ENCODE data around the gene RAPGEF4.

The RAPGEF4 gene

DNA sequence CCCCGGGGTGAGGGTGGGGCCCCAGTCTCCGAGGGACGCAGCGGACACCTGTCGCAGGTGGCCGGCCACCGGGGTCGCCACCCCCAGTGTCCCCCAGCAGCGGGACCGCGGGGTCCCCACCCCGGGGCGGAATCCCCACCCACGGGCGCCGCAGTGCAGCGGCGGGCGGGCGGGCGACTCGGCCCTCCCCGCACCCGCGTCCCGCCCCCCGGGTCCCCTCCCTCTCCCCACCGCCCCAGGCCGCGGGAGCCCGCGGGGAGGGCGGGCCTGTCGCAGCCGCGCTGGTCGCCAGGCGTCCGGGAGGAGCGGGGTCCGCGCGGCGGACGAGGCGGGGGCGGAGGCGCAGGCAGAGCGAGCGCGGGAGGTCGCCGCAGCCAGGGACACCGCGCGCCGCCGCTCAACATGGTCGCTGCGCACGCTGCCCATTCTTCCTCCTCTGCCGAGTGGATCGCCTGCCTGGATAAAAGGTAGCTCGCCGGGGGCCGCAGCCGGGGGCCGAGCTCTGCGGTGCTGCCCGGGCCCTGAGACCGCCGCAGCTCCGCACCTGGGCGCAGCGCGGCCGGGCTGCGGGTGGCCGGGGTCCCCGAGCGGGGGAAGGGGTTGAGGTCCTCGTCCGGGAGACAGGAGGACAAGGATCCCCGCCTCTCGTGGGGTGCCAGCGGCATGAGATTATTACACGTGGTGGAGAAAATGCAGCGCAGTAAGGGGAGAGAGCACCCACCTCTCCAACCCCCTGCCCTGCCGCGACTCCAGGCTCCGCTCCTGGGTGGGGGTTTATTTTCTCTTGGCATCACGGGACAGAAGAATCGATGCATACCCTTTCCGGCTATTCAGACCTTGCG lies at the start of gene RAPGEF4:
RAPGEF4 (plus strand) TSS at position 264 of the 842 bp plus-strand sequence; CDS start at position 403, 139 bp downstream.
- H2AFZ ChIP-seq (ENCODE audit: low read length, unreplicated experiment) = no peak within 1 kb of the TSS
- H3K36me3 ChIP-seq (ENCODE audit: insufficient read depth, low read length) = no peaks in the 10 kb centered on the region
- H3K4me1 ChIP-seq (ENCODE audit: control insufficient read depth, insufficient read depth, low read length, unreplicated experiment) = no peaks in the 10 kb centered on the region
- peak within 1 kb of the TSS; percentile 74 for H3K4me3 ChIP-seq (ENCODE audit: low read depth, low read length)
- H3K79me2 ChIP-seq (ENCODE audit: control insufficient read depth, insufficient read depth, low read length, unreplicated experiment) = no peaks in the 10 kb centered on the region
- H3K27ac ChIP-seq (ENCODE audit: low read depth, low read length) = no peak within 1 kb of the TSS
- H3K27me3 ChIP-seq (ENCODE audit: insufficient read depth, low read length) = peaks cover 58% of the 10 kb centered on the region

DNA sequence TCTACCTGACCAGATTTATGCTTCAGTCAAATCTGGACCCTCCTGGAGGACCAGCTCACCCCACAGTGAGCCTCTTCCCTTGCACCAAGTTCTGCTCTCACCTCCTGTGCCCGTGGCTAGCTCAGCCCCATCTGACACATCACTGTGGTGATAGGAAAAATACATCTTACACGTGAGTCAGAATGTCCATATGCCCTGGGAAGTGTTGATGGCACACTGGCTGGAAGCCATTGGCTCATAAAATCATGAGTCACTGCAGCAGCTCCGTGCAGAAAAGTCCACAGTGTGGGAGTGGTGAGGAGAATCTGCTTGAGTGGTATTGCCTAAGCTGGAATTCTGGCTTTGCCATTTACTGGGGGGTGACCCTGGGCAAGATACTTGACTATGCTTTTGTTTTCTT lies 42.6 kb upstream of the RAPGEF4 start:
- Histone ChIP-seq H3K79me2 (ENCODE audit: control insufficient read depth, insufficient read depth, low read length, unreplicated experiment) (no peaks in the 10 kb centered on the region), H3K4me1 (ENCODE audit: control insufficient read depth, insufficient read depth, low read length, unreplicated experiment) (peaks cover 30% of the 10 kb centered on the region), H3K27ac (ENCODE audit: low read depth, low read length) (peak overlapping the region; percentile 82), H3K36me3 (ENCODE audit: insufficient read depth, low read length) (no peaks in the 10 kb centered on the region), H3K4me3 (ENCODE audit: low read depth, low read length) (peak overlapping the region; percentile 44; the same call in 1 of the 2 replicates), H2AFZ (ENCODE audit: low read length, unreplicated experiment) (no peak overlapping the region), H3K27me3 (ENCODE audit: insufficient read depth, low read length) (no peaks in the 10 kb centered on the region)

DNA sequence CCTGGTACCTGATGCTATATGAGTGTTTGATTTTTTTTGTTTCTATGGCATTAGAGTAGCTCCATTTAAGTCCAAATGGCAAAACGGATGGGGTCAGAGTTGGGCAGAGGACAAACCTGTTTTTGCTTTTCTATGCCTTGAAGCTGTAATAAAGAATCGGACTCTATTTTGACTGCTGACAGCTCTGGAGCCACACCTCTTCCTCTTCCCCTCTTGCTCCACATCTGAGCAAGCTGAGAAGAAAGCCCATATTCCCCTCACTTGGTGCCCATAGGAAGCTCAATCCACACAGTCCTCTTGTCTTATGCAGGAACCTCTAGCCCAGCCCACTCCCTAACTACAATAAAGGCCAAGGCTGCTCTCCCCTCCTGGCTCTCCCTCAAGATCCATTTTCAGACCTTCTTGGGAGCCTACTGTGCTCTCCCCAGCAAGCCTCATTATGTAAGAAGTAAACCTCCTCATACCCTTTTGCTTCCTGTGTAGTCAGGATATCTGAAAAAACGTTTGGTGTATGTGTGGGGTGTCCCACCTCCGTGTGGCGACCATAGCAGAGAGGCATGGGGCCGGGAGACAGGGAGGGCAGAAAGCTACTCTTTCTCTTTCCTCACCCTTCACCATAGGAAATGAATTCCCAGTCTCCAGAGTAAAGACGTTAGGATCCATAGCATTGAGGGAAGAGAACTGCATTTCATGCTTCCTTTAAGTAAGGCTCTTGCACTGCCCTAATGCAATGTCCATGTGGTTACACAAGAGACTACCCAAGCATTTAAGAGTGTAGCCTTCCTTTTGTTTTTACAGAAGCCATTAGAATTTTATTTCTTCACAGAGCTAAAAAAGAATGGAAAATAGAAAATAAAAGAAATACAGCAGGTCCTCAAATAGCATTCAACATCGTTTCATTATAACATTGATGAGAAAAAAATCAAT lies 41.9 kb upstream of the RAPGEF4 start:
- H3K4me1 ChIP-seq (ENCODE audit: control insufficient read depth, insufficient read depth, low read length, unreplicated experiment) = peaks cover 37% of the 10 kb centered on the region
- H3K79me2 ChIP-seq (ENCODE audit: control insufficient read depth, insufficient read depth, low read length, unreplicated experiment) = no peaks in the 10 kb centered on the region
- H3K27ac ChIP-seq (ENCODE audit: low read depth, low read length) = peak overlapping the region; percentile 82
- H3K4me3 ChIP-seq (ENCODE audit: low read depth, low read length) = peak overlapping the region; percentile 44; the same call in 1 of the 2 replicates
- no peak overlapping the region for H2AFZ ChIP-seq (ENCODE audit: low read length, unreplicated experiment)
- no peaks in the 10 kb centered on the region for H3K27me3 ChIP-seq (ENCODE audit: insufficient read depth, low read length)
- H3K36me3 ChIP-seq (ENCODE audit: insufficient read depth, low read length) = no peaks in the 10 kb centered on the region

GRCh38 chr2:172697296-172697695 lies 38.3 kb upstream of the RAPGEF4 start:
- no peak overlapping the region for H2AFZ ChIP-seq (ENCODE audit: low read length, unreplicated experiment)
- no peaks in the 10 kb centered on the region for H3K36me3 ChIP-seq (ENCODE audit: insufficient read depth, low read length)
- no peaks in the 10 kb centered on the region for H3K79me2 ChIP-seq (ENCODE audit: control insufficient read depth, insufficient read depth, low read length, unreplicated experiment)
- no peaks in the 10 kb centered on the region for H3K27me3 ChIP-seq (ENCODE audit: insufficient read depth, low read length)
- H3K27ac ChIP-seq (ENCODE audit: low read depth, low read length) = peak overlapping the region; percentile 88
- H3K4me1 ChIP-seq (ENCODE audit: control insufficient read depth, insufficient read depth, low read length, unreplicated experiment) = peaks cover 41% of the 10 kb centered on the region
- H3K4me3 ChIP-seq (ENCODE audit: low read depth, low read length) = no peak overlapping the region

GRCh38 chr2:172698041-172698863 lies 37.4 kb upstream of the RAPGEF4 start:
- no peaks in the 10 kb centered on the region for H3K79me2 ChIP-seq (ENCODE audit: control insufficient read depth, insufficient read depth, low read length, unreplicated experiment)
- no peaks in the 10 kb centered on the region for H3K36me3 ChIP-seq (ENCODE audit: insufficient read depth, low read length)
- H3K27ac ChIP-seq (ENCODE audit: low read depth, low read length) = peak overlapping the region; percentile 88
- H2AFZ ChIP-seq (ENCODE audit: low read length, unreplicated experiment) = peak overlapping the region; percentile 15
- H3K4me1 ChIP-seq (ENCODE audit: control insufficient read depth, insufficient read depth, low read length, unreplicated experiment) = peaks cover 33% of the 10 kb centered on the region
- peak overlapping the region; percentile 49; the same call in 1 of the 2 replicates for H3K4me3 ChIP-seq (ENCODE audit: low read depth, low read length)
- no peaks in the 10 kb centered on the region for H3K27me3 ChIP-seq (ENCODE audit: insufficient read depth, low read length)

DNA sequence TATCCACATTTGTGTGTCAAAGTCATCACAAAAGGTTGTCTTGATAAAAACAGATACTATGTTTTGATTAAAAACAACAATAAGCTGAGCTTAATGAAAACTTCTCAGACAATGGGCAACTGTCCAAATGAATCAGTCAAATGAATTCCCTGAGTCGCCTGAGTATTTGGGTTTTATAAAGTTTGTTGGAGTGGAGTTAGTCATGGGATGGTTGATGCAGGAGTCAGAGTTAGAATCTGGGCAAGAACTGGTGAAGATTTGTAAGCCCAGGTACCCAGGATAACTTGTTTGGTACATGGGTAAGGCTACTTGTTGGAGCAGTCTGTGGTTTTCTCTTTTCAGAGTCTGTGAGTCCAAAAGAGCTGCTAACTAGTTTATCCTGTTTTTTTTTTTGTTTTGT lies 34.4 kb upstream of the RAPGEF4 start:
- Histone ChIP-seq H3K27ac (ENCODE audit: low read depth, low read length) (no peak overlapping the region), H3K4me1 (ENCODE audit: control insufficient read depth, insufficient read depth, low read length, unreplicated experiment) (peaks cover 22% of the 10 kb centered on the region), H2AFZ (ENCODE audit: low read length, unreplicated experiment) (no peak overlapping the region), H3K27me3 (ENCODE audit: insufficient read depth, low read length) (no peaks in the 10 kb centered on the region), H3K79me2 (ENCODE audit: control insufficient read depth, insufficient read depth, low read length, unreplicated experiment) (no peaks in the 10 kb centered on the region), H3K36me3 (ENCODE audit: insufficient read depth, low read length) (no peaks in the 10 kb centered on the region), H3K4me3 (ENCODE audit: low read depth, low read length) (no peak overlapping the region)

- no peak overlapping the region for H3K27ac ChIP-seq (ENCODE audit: low read depth, low read length)
- peaks cover 16% of the 10 kb centered on the region for H3K4me1 ChIP-seq (ENCODE audit: control insufficient read depth, insufficient read depth, low read length, unreplicated experiment)
- no peaks in the 10 kb centered on the region for H3K27me3 ChIP-seq (ENCODE audit: insufficient read depth, low read length)
- no peak overlapping the region for H2AFZ ChIP-seq (ENCODE audit: low read length, unreplicated experiment)
- H3K4me3 ChIP-seq (ENCODE audit: low read depth, low read length) = no peak overlapping the region
- H3K79me2 ChIP-seq (ENCODE audit: control insufficient read depth, insufficient read depth, low read length, unreplicated experiment) = no peaks in the 10 kb centered on the region
- no peaks in the 10 kb centered on the region for H3K36me3 ChIP-seq (ENCODE audit: insufficient read depth, low read length)
Observed at GRCh38 chr2:172702451-172702850, 33.2 kb upstream of the RAPGEF4 start.

DNA sequence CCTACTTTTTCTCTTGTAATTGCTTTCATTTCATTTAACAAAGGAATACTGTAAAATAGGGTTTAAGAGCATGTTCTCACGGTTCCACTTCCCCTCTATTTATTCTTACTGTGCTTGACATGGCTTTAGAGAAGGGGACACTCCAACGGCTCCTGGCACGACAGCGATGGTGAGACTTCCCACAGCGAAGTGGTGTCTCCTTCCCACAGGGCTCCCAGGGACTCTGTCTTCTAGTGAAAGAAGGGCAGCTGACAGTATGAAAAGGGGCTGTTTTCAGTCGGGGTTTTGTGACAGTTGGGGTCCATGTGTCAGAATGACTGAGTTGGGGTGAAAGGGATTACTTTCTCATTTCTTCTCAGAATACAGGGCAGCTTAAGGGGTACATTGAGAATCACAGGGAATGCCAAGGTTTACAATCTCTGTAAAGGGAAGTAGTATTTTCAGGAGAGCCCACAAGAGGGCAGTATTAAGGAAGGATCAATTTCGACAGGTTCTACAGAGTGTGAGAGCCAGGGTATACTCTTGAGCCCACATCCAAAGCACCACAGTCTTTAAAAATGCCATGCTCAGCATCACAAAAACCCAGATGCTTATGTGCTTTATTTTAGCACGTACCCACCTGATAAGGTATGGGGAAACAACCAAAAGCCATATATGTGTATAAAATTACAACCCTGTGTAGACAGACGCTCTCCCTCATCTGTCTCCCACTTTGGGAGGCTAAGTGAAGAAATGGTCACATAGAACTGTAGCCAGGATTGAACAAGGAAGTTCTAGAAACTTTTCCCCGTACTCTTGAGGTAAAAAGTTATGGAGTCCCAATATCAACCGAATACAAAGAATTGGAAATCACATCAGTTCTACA lies 31.3 kb upstream of the RAPGEF4 start:
- Histone ChIP-seq H3K27ac (ENCODE audit: low read depth, low read length) (no peak overlapping the region), H2AFZ (ENCODE audit: low read length, unreplicated experiment) (no peak overlapping the region), H3K4me3 (ENCODE audit: low read depth, low read length) (no peak overlapping the region)

DNA sequence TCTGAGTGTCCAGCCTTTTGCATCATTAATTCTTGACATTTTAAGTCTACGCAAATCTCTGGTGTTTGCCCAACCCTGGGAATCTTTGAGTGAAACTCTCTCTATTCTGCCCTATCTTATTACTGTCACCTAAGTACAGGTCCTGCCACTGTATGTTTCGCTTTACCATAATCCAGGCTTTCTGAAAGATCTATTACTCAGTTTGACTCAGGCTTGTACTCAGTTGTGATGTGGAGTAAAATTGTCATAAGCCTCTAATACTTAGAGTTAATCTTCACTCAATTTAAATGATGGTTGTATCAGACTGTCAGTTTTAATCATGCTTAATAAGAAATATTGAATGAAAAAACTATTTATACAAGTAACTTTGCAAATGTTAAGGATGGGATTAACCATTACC lies 30.3 kb upstream of the RAPGEF4 start:
- H3K36me3 ChIP-seq (ENCODE audit: insufficient read depth, low read length) = no peaks in the 10 kb centered on the region
- peaks cover 3% of the 10 kb centered on the region; the same call in 1 of the 2 replicates for H3K27me3 ChIP-seq (ENCODE audit: insufficient read depth, low read length)
- no peak overlapping the region for H3K4me3 ChIP-seq (ENCODE audit: low read depth, low read length)
- H3K79me2 ChIP-seq (ENCODE audit: control insufficient read depth, insufficient read depth, low read length, unreplicated experiment) = no peaks in the 10 kb centered on the region
- H3K27ac ChIP-seq (ENCODE audit: low read depth, low read length) = no peak overlapping the region
- no peak overlapping the region for H2AFZ ChIP-seq (ENCODE audit: low read length, unreplicated experiment)
- H3K4me1 ChIP-seq (ENCODE audit: control insufficient read depth, insufficient read depth, low read length, unreplicated experiment) = peaks cover 4% of the 10 kb centered on the region

More for the DNA sequence above, 31.3 kb upstream of the RAPGEF4 start:
- peaks cover 3% of the 10 kb centered on the region; the same call in 1 of the 2 replicates for H3K27me3 ChIP-seq (ENCODE audit: insufficient read depth, low read length)
- no peaks in the 10 kb centered on the region for H3K79me2 ChIP-seq (ENCODE audit: control insufficient read depth, insufficient read depth, low read length, unreplicated experiment)
- no peaks in the 10 kb centered on the region for H3K36me3 ChIP-seq (ENCODE audit: insufficient read depth, low read length)
- peaks cover 3% of the 10 kb centered on the region for H3K4me1 ChIP-seq (ENCODE audit: control insufficient read depth, insufficient read depth, low read length, unreplicated experiment)
